Activated CD4-positive, alpha-beta T cell treated with anti-CD3 and anti-CD28 coated beads, Interleukin-2, amount 50 U/mL, for 1 hour (primary cell): ENCODE measurements around the gene GNAS-AS1.

Experiments
- DNase-seq: peaks from one replicate; pipeline ENCODE4 v3.0.0-alpha.2; 2020

The GNAS-AS1 gene

GRCh38 chr20:58807801-58808200 lies 42.9 kb downstream of the GNAS-AS1 start:
- no peak for DNase-seq

GRCh38 chr20:58803533-58803932 lies 47.2 kb downstream of the GNAS-AS1 start:
- DNase-seq, result no peak

- DNase-seq, result no peak
These were observed 48.6 kb downstream of the GNAS-AS1 start for GRCh38 chr20:58802061-58802460.

GRCh38 chr20:58800134-58800871 lies 50.4 kb downstream of the GNAS-AS1 start:
- DNase-seq, result no peak

GRCh38 chr20:58797371-58798338 lies 53.0 kb downstream of the GNAS-AS1 start:
- DNase-seq, result no peak

- no peak for DNase-seq
These were observed 54.8 kb downstream of the GNAS-AS1 start for GRCh38 chr20:58795923-58796245.

- DNase-seq, result no peak
These were observed 55.4 kb downstream of the GNAS-AS1 start for GRCh38 chr20:58795181-58795922.

GRCh38 chr20:58794510-58795180 lies 56.1 kb downstream of the GNAS-AS1 start:
- no peak for DNase-seq

GRCh38 chr20:58793512-58794420 lies 56.9 kb downstream of the GNAS-AS1 start:
- DNase-seq, result no peak

GRCh38 chr20:58792426-58792825 lies 58.3 kb downstream of the GNAS-AS1 start:
- no peak for DNase-seq

- no peak for DNase-seq
These were observed 59.4 kb downstream of the GNAS-AS1 start for GRCh38 chr20:58791286-58791685.

- no peak for DNase-seq
These were observed 60.2 kb downstream of the GNAS-AS1 start for GRCh38 chr20:58790454-58790853.

GRCh38 chr20:58788896-58789544 lies 61.7 kb downstream of the GNAS-AS1 start:
- no peak for DNase-seq

GRCh38 chr20:58787211-58788005 lies 63.3 kb downstream of the GNAS-AS1 start:
- no peak for DNase-seq

GRCh38 chr20:58784321-58785074 lies 66.2 kb downstream of the GNAS-AS1 start:
- DNase-seq, result no peak

- no peak for DNase-seq
These were observed 67.1 kb downstream of the GNAS-AS1 start for GRCh38 chr20:58783511-58784011.

GRCh38 chr20:58781138-58781537 lies 69.6 kb downstream of the GNAS-AS1 start:
- no peak for DNase-seq

- DNase-seq, result no peak
These were observed 71.9 kb downstream of the GNAS-AS1 start for GRCh38 chr20:58778760-58779159.

- DNase-seq, result no peak
These were observed 73.0 kb downstream of the GNAS-AS1 start for GRCh38 chr20:58777657-58778056.
